HepG2 (cell line): ENCODE measurements around the gene FGFR4. TPM values are rescaled to one million over a fixed set of nuclear protein-coding genes. Genes with fewer than 3 reads are reported as not detected.

Experiments used
- ADNP ChIP-seq: sonication (generic); formaldehyde crosslinking; IDR thresholded peaks from 2 replicates; pipeline ENCODE4 v1.4.0; 2020; ENCODE audit warnings: missing genetic modification reagents
- CSRNP1 ChIP-seq: sonication (generic); formaldehyde crosslinking; IDR thresholded peaks from 2 replicates; pipeline ENCODE4 v1.8.1; 2023; ENCODE audit warnings: mild to moderate bottlenecking, missing genetic modification reagents
- DPF2 ChIP-seq: sonication (generic); formaldehyde crosslinking; IDR thresholded peaks from 2 replicates; pipeline ENCODE4 v1.4.0; 2020; ENCODE audit warnings: mild to moderate bottlenecking, low read depth, missing genetic modification reagents, borderline replicate concordance
- ELF3 ChIP-seq: IDR thresholded peaks from 2 replicates; pipeline ENCODE4 v1.6.1; 2016; ENCODE audit warnings: missing genetic modification reagents, missing compliant biosample characterization
- ELF4 ChIP-seq: sonication (generic); formaldehyde crosslinking; IDR thresholded peaks from 2 replicates; pipeline ENCODE4 v1.5.0; 2020; ENCODE audit warnings: missing genetic modification reagents, mild to moderate bottlenecking, moderate library complexity, borderline replicate concordance
- EP300 ChIP-seq, 3 experiments: sonication (generic) in 1 of 3; formaldehyde crosslinking in 1 of 3; IDR thresholded peaks; 2 replicates each; pipeline versions ENCODE4 v1.5.1 to v1.6.1; 2011 to 2020; ENCODE audit warnings: low read depth in 2 of 3, low read length in 2 of 3, borderline replicate concordance in 1 of 3, improper control_type of control experiment in 1 of 3, mild to moderate bottlenecking in 1 of 3, missing genetic modification reagents in 1 of 3, moderate library complexity in 1 of 3
- MXI1 ChIP-seq: IDR thresholded peaks from 3 replicates; pipeline ENCODE4 v1.6.1; 2012; ENCODE audit warnings: low read depth, low read length, inconsistent platforms, borderline replicate concordance
- ONECUT2 ChIP-seq: sonication (generic); formaldehyde crosslinking; IDR thresholded peaks from 2 replicates; pipeline ENCODE4 v1.4.0; 2020; ENCODE audit warnings: missing genetic modification reagents
- POLR2A ChIP-seq, 2 experiments: IDR thresholded peaks; 2 replicates each; pipeline ENCODE4 v1.6.1; 2011; ENCODE audit warnings: low read depth in 2 of 2, low read length in 2 of 2, mild to moderate bottlenecking in 1 of 2, moderate library complexity in 1 of 2; ENCODE audit not compliant: insufficient read depth in 1 of 2
- POLR2AphosphoS2 ChIP-seq: IDR thresholded peaks from 2 replicates; pipeline ENCODE4 v1.6.1; 2011; ENCODE audit warnings: low read depth, low read length, improper control_type of control experiment
- RCOR2 ChIP-seq: IDR thresholded peaks from 2 replicates; pipeline ENCODE4 v1.6.1; 2016; ENCODE audit warnings: missing biosample characterization, missing genetic modification reagents
- RXRB ChIP-seq: IDR thresholded peaks from 2 replicates; pipeline ENCODE4 v1.6.1; 2016; ENCODE audit warnings: borderline replicate concordance, missing genetic modification reagents, missing compliant biosample characterization
- SKIL ChIP-seq: sonication (generic); formaldehyde crosslinking; IDR thresholded peaks from 2 replicates; pipeline ENCODE4 v1.8.0; 2022; ENCODE audit warnings: missing genetic modification reagents, mild to moderate bottlenecking, moderate library complexity, borderline replicate concordance
- TEAD3 ChIP-seq: optimal IDR thresholded peaks from 2 replicates; pipeline ENCODE3; 2016; ENCODE audit warnings: borderline replicate concordance
- ZBED4 ChIP-seq: sonication (generic); formaldehyde crosslinking; IDR thresholded peaks from 2 replicates; pipeline ENCODE4 v1.4.0; 2020; ENCODE audit warnings: missing genetic modification reagents, borderline replicate concordance
- ZFAT ChIP-seq: sonication (generic); formaldehyde crosslinking; conservative IDR thresholded peaks from 2 replicates; pipeline ENCODE4 v1.8.1; 2023; ENCODE audit warnings: missing genetic modification reagents, inconsistent platforms
- ZNF737 ChIP-seq: sonication (generic); formaldehyde crosslinking; IDR thresholded peaks from 2 replicates; pipeline ENCODE4 v1.5.0; 2020; ENCODE audit warnings: missing genetic modification reagents, mild to moderate bottlenecking, borderline replicate concordance
- ZSCAN20 ChIP-seq: sonication (generic); formaldehyde crosslinking; IDR thresholded peaks from 2 replicates; pipeline ENCODE4 v1.4.0; 2020; ENCODE audit warnings: missing genetic modification reagents, mild to moderate bottlenecking, borderline replicate concordance
- polyA plus RNA-seq, 8 experiments: library from polyadenylated mRNA; depleted of rRNA in 3 of 8; stranded (reverse) in 7 of 8; unstranded in 1 of 8; fragments of >200 nt; fragmentation: Illumina TruSeq in 4 of 8; extraction: Trizol in 4 of 8; gene quantifications; 2 replicates each; pipeline versions ENCODE4 v1.2.1 to v1.2.3, GENCODE V29; 2011 to 2016; ENCODE audit warnings: low read depth in 4 of 8, missing spikeins in 1 of 8, mixed read lengths in 1 of 8; ENCODE audit not compliant: insufficient read depth in 1 of 8
- total RNA-seq, 5 experiments: library from RNA; depleted of rRNA; stranded (reverse); fragments of >200 nt; fragmentation: Illumina TruSeq; extraction: Trizol; gene quantifications; 2 replicates each; pipeline ENCODE4 v1.2.3, GENCODE V29; 2016; ENCODE audit warnings: low read depth in 1 of 5

FGFR4 gene
- total and polyA plus RNA-seq, 2 of the 13 experiments (the other 11 are each of a cell fraction or from before 2014, with no cell fraction given) = 129 to 219 TPM

- TF ChIP-seq MXI1 = peak; percentile 19; the same call in 1 of the 3 replicates
- peak; percentile 80; the same call in 1 of the 2 replicates for TF ChIP-seq POLR2AphosphoS2
- TF ChIP-seq ADNP (CRISPR knock-in tag) = peak; percentile 39; the same call in 1 of the 2 replicates
- peak; percentile 38 for TF ChIP-seq TEAD3 (CRISPR knock-in tag)
- TF ChIP-seq RXRB (CRISPR knock-in tag) = no peak
- TF ChIP-seq EP300 (IDR thresholded peaks at IDR 0.05; ENCODE audit: low read depth in 2 of 2, low read length in 2 of 2) = no peak
- TF ChIP-seq EP300 (CRISPR knock-in tag; IDR thresholded peaks at IDR 0.05; ENCODE audit: borderline replicate concordance) = no peak
- TF ChIP-seq ZSCAN20 (CRISPR knock-in tag) = no peak
- no peak for TF ChIP-seq ELF4 (CRISPR knock-in tag)
- TF ChIP-seq ZNF737 (CRISPR knock-in tag) = no peak
- TF ChIP-seq ZFAT (CRISPR knock-in tag) = no peak
- TF ChIP-seq SKIL (CRISPR knock-in tag) = no peak
- no peak for TF ChIP-seq CSRNP1
- peak in 1 of 2 experiments; percentile 24; a peak in 1 of 4 replicates for TF ChIP-seq POLR2A (IDR thresholded peaks at IDR 0.05; ENCODE audit: insufficient read depth in 1 of 2, low read depth in 2 of 2, low read length in 2 of 2)
- no peak for TF ChIP-seq ONECUT2
- TF ChIP-seq DPF2 (CRISPR knock-in tag) = 0 out of 2 replicates have a peak, but pooled peaks have one; percentile 15
- no peak for TF ChIP-seq ZBED4
- TF ChIP-seq ELF3 (CRISPR knock-in tag) = peak; percentile 48; the same call in 1 of the 2 replicates
- peak; percentile 50; the same call in 1 of the 2 replicates for TF ChIP-seq RCOR2 (CRISPR knock-in tag)
These were observed 17.0 kb downstream of the FGFR4 start (continued) for GRCh38 chr5:177103523-177104253.
